GM13977 (cell line): ENCODE data around the gene LZTR1.
A peak's percentile ranks its signal among the peaks of the same experiment; 100 is the strongest.

Experiments
- DNase-seq: peaks from one replicate; pipeline ENCODE4 v3.0.0; 2012; ENCODE audit warnings: low spot score
- in situ Hi-C: fragments of 300-500 bp; cut with MboI; formaldehyde crosslinking; loops from one replicate; pipeline ENCODE4 v1.12.0; 2022; ENCODE audit warnings: low sequenced_read_pairs, low pct_unique_long_range_greater_than_20kb, mixed read lengths, inconsistent platforms; ENCODE audit not compliant: unreplicated experiment
- TF ChIP-seq, protein P1 (sequence below): IDR thresholded peaks from 2 replicates; pipeline ENCODE4 v1.5.1; 2012; ENCODE audit warnings: mild to moderate bottlenecking, control low read depth; ENCODE audit not compliant: insufficient read depth; ENCODE audit errors: extremely low read depth, missing control alignments

LZTR1 gene

DNA sequence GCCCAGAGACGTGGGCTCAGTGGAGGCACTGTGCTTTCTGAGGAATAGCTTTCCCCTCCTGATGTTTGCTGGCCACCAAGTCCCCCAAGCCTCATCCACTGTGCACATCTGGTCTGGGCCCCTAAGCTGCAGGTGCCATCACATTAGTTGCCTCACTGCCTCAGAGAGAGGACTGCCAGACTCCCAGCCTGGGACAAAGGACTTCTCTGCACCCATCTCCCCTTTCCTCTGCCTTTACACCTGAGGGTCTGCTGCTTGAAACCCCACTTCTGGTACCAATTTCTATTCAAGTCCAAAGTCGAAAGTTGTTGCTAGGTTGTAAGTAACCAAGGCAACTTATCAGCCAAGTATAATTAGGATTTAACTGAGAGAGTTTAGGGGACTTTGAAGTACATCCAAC is 3.7 kb upstream of the LZTR1 start:
- in situ Hi-C loops = no loop called here
- no peak for DNase-seq
- TF ChIP-seq, protein P1, sequence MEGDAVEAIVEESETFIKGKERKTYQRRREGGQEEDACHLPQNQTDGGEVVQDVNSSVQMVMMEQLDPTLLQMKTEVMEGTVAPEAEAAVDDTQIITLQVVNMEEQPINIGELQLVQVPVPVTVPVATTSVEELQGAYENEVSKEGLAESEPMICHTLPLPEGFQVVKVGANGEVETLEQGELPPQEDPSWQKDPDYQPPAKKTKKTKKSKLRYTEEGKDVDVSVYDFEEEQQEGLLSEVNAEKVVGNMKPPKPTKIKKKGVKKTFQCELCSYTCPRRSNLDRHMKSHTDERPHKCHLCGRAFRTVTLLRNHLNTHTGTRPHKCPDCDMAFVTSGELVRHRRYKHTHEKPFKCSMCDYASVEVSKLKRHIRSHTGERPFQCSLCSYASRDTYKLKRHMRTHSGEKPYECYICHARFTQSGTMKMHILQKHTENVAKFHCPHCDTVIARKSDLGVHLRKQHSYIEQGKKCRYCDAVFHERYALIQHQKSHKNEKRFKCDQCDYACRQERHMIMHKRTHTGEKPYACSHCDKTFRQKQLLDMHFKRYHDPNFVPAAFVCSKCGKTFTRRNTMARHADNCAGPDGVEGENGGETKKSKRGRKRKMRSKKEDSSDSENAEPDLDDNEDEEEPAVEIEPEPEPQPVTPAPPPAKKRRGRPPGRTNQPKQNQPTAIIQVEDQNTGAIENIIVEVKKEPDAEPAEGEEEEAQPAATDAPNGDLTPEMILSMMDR = no peak

GRCh38 chr22:20979243-20979809 is 2.8 kb upstream of the LZTR1 start:
- peak; percentile 73 for DNase-seq
- in situ Hi-C loops = no loop called here
- TF ChIP-seq, protein P1 = no peak

DNA sequence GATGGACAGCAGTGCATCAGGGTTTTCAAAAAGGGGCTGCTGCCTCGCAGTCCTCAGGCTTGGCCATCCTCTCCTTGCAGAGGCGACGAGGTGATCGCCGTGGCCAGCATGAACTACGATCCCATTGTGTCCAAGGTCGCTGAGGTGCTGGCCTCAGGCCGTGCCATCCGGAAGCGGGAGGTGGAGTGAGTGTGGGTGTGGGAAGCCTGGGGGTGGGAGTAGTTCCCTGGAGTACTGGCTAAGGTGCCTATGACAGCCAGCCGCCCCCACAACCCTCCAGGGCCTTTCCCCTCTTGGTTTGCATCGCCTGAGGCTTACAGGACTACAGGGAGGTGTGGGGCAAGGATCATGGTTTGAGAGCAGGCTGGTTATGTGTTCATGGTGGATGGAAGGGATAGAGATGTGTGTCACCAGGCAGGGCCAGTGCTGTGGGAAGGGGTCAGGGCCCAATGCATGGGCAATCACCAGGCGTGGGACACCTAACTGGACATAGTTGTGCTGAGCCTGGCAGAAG is 2.1 kb upstream of the LZTR1 start:
- in situ Hi-C loops = no loop called here
- TF ChIP-seq, protein P1 = no peak
- no peak for DNase-seq

DNA sequence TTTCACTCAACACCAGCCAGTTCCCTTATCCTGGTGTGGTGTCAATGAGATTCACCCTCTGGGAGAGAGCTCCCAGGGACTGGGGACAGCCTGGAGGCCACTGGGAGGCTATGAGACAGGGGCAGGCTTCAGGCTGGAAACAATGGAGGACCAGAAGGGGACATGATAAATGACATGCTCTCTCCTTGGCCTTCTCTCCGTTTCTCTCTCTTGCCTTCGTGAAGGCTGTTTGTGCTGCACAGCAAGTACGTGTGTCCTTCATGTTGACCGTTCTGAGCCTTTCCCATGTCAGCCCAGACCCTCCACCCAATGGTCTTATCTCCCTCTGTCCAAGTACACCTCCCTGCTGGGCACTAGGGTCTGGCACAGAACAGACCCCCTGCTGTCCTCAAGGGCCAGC is 1.6 kb upstream of the LZTR1 start:
- no peak for DNase-seq

DNA sequence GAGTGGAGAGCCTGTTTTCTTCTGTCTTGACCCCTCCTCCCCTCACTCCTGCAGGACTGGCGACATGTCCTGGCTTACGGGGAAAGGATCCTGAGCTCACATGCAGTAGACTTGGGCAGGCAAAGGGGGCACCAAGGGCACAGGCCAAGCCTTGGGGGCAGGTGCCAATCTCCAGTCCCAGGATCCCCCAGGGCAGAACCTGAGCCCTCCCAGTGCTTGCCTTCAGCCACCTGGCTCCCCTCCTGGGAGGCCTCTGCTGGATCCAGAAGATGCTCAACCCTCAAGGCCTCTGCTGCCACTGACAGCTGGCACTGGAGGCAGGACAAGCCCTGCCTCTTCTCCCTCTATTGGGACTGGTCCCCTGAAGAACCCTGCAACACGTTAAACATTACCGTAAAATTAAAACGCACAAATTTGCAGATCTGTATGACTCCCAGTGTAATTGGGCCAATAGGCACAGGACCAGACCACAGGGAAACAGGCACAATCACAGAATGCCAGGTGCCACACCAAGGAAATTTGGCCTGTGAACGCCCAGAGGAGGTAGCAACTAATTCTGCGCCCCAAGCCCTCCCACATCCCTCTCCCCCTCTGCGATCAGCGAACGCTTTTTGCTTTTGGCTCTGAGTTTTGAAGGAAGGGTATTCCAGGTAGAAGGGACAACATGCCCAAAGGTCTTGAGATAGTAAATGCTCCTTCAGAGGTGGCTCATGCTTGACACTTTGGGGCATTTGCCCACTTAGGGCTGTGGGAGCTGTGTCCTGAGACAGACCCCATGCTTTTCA is 967 bp upstream of the LZTR1 start:
- TF ChIP-seq, protein P1 = no peak
- in situ Hi-C loops = no loop called here
- no peak for DNase-seq

More for the DNA sequence above, 1.6 kb upstream of the LZTR1 start:
- TF ChIP-seq, protein P1 = no peak
- in situ Hi-C loops = no loop called here

DNA sequence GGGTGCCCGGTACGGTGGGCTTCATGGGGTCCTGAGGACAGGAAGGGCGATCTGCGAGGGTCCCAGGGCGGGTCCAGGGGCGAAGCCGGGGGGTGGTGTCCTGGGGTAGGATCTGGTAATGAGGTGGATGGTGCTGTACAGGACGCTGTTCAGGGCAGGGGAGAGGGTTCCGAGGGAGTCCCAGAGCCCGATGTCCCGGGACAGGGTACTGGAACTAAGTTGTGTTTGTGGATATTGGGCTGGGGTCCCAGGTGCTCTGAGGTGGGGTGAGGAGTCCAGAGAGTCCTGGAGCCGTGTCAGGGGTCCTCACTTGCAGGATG is 426 bp downstream of the LZTR1 start:
- TF ChIP-seq, protein P1 = no peak
- DNase-seq = no peak
- in situ Hi-C loops = no loop called here
